ENCODE measurements around the gene CASP7.

- TF ChIP-seq, protein P1, sequence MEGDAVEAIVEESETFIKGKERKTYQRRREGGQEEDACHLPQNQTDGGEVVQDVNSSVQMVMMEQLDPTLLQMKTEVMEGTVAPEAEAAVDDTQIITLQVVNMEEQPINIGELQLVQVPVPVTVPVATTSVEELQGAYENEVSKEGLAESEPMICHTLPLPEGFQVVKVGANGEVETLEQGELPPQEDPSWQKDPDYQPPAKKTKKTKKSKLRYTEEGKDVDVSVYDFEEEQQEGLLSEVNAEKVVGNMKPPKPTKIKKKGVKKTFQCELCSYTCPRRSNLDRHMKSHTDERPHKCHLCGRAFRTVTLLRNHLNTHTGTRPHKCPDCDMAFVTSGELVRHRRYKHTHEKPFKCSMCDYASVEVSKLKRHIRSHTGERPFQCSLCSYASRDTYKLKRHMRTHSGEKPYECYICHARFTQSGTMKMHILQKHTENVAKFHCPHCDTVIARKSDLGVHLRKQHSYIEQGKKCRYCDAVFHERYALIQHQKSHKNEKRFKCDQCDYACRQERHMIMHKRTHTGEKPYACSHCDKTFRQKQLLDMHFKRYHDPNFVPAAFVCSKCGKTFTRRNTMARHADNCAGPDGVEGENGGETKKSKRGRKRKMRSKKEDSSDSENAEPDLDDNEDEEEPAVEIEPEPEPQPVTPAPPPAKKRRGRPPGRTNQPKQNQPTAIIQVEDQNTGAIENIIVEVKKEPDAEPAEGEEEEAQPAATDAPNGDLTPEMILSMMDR (conservative IDR thresholded peaks at IDR 0.05), result no peak
- no peak for TF ChIP-seq EZH2 (IDR thresholded peaks at IDR 0.05; ENCODE audit: low read depth)
Measured at GRCh38 chr10:113650172-113650571, 29.5 kb upstream of the CASP7 start.
